SK-N-SH treated with all-trans-retinoic acid at 6 μM for 48 hours (cell line): ENCODE measurements around the gene RPA3.

Experiments
- ARNTL ChIP-seq: fragments of 450-650 bp; formaldehyde crosslinking; IDR thresholded peaks from 2 replicates; pipeline ENCODE4 v1.5.0; 2020; ENCODE audit warnings: low read depth, mild to moderate bottlenecking, moderate library complexity, borderline replicate concordance
- CREB5 ChIP-seq: fragments of 250-450 bp; sonication (Bioruptor Pico); IDR thresholded peaks from 2 replicates; pipeline ENCODE4 v1.5.1; 2020; ENCODE audit warnings: low read depth, mild to moderate bottlenecking, moderate library complexity
- ESRRG ChIP-seq: fragments of 250-450 bp; sonication (Bioruptor Pico); IDR thresholded peaks from 2 replicates; pipeline ENCODE4 v1.6.1; 2021; ENCODE audit warnings: mild to moderate bottlenecking
- ISL1 ChIP-seq: fragments of 250-450 bp; sonication (Bioruptor Pico); IDR thresholded peaks from 2 replicates; pipeline ENCODE4 v2.1.2; 2022; ENCODE audit warnings: mild to moderate bottlenecking, moderate library complexity
- PATZ1 ChIP-seq: fragments of 250-450 bp; sonication (Bioruptor Pico); IDR thresholded peaks from 2 replicates; pipeline ENCODE4 v1.8.0; 2020; ENCODE audit warnings: mild to moderate bottlenecking, moderate library complexity, borderline replicate concordance
- PPARA ChIP-seq: fragments of 250-450 bp; sonication (Bioruptor Pico); IDR thresholded peaks from 2 replicates; pipeline ENCODE4 v1.5.0; 2020; ENCODE audit warnings: mild to moderate bottlenecking, borderline replicate concordance
- RARB ChIP-seq: fragments of 250-450 bp; sonication (Bioruptor Pico); IDR thresholded peaks from 2 replicates; pipeline ENCODE4 v1.8.0; 2021; ENCODE audit warnings: mild to moderate bottlenecking, moderate library complexity
- ZC3H10 ChIP-seq: fragments of 250-450 bp; sonication (Bioruptor Pico); IDR thresholded peaks from 2 replicates; pipeline ENCODE4 v1.5.1; 2021; ENCODE audit warnings: mild to moderate bottlenecking, moderate library complexity
- ZFP30 ChIP-seq: fragments of 450-650 bp; formaldehyde crosslinking; IDR thresholded peaks from 2 replicates; pipeline ENCODE4 v1.5.0; 2022; ENCODE audit warnings: mild to moderate bottlenecking, moderate library complexity

GRCh38 chr7:7607010-7607409, 111.4 kb downstream of the RPA3 start:
- TF ChIP-seq CREB5 (no peak), PATZ1 (CRISPR knock-in tag) (no peak), ZC3H10 (no peak), ARNTL (CRISPR knock-in tag) (no peak), ISL1 (CRISPR knock-in tag) (no peak), ZFP30 (CRISPR knock-in tag) (no peak), RARB (no peak), PPARA (CRISPR knock-in tag) (no peak), ESRRG (CRISPR knock-in tag) (no peak)
